GM23248 (cell line): ENCODE data around the gene TBL3. TPM values are rescaled to one million over a fixed set of nuclear protein-coding genes. Genes with fewer than 3 reads are reported as not detected.

Experiments used
- DNase-seq: peaks from one replicate; pipeline ENCODE4 v3.0.0-alpha.2; 2015
- H2AFZ ChIP-seq: fragments of 200-600 bp; sonication (generic); 2 replicates; pipeline ENCODE4 v1.6.1; 2016; ENCODE audit warnings: antibody characterized with exemption
- H3F3A ChIP-seq: fragments of 200-600 bp; sonication (generic); 2 replicates; pipeline ENCODE4 v1.6.1; 2016; ENCODE audit warnings: mild to moderate bottlenecking, antibody characterized with exemption, mixed run types; ENCODE audit not compliant: insufficient read depth
- H3K27ac ChIP-seq: fragments of 200-600 bp; sonication (generic); 2 replicates; pipeline ENCODE4 v1.5.1; 2016; ENCODE audit warnings: mild to moderate bottlenecking
- H3K27me3 ChIP-seq: fragments of 200-600 bp; sonication (generic); replicated peaks from 2 replicates; pipeline ENCODE4 v1.6.1; 2016; ENCODE audit warnings: mild to moderate bottlenecking; ENCODE audit not compliant: insufficient read depth
- H3K36me3 ChIP-seq: fragments of 200-600 bp; sonication (generic); 2 replicates; pipeline ENCODE4 v1.6.1; 2016; ENCODE audit warnings: low read depth, mild to moderate bottlenecking
- H3K4me1 ChIP-seq: fragments of 200-600 bp; sonication (generic); 2 replicates; pipeline ENCODE4 v1.6.1; 2016; ENCODE audit warnings: mild to moderate bottlenecking; ENCODE audit not compliant: insufficient read depth
- H3K4me2 ChIP-seq: fragments of 200-600 bp; sonication (generic); one replicate; pipeline ENCODE4 v1.6.1; 2016; ENCODE audit warnings: mild to moderate bottlenecking; ENCODE audit not compliant: unreplicated experiment
- H3K4me3 ChIP-seq: fragments of 200-600 bp; sonication (generic); 2 replicates; pipeline ENCODE4 v1.5.1; 2016; ENCODE audit warnings: mild to moderate bottlenecking
- H3K79me2 ChIP-seq: fragments of 200-600 bp; sonication (generic); 2 replicates; pipeline ENCODE4 v1.6.1; 2016; ENCODE audit warnings: mild to moderate bottlenecking; ENCODE audit not compliant: insufficient read depth
- H3K9ac ChIP-seq: fragments of 200-600 bp; sonication (generic); 2 replicates; pipeline ENCODE4 v1.6.1; 2016; ENCODE audit warnings: mild to moderate bottlenecking
- H3K9me2 ChIP-seq: fragments of 200-600 bp; sonication (generic); 2 replicates; pipeline ENCODE4 v1.6.1; 2016; ENCODE audit warnings: mixed run types, mild to moderate bottlenecking, moderate library complexity; ENCODE audit not compliant: insufficient read depth
- H3K9me3 ChIP-seq: fragments of 200-600 bp; sonication (generic); one replicate; pipeline ENCODE4 v1.6.1; 2017; ENCODE audit warnings: low read depth
- H4K20me1 ChIP-seq: fragments of 200-600 bp; sonication (generic); 2 replicates; pipeline ENCODE4 v1.6.0; 2016; ENCODE audit not compliant: insufficient read depth
- EZH2 ChIP-seq: fragments of 200-600 bp; sonication (generic); IDR thresholded peaks from 2 replicates; pipeline ENCODE4 v1.6.1; 2018; ENCODE audit warnings: antibody characterized with exemption, mild to moderate bottlenecking; ENCODE audit not compliant: insufficient read depth, poor library complexity, severe bottlenecking
- EZH2phosphoT487 ChIP-seq: fragments of 200-600 bp; sonication (generic); IDR thresholded peaks from 2 replicates; pipeline ENCODE4 v1.6.1; 2018; ENCODE audit warnings: antibody characterized with exemption, moderate library complexity, mild to moderate bottlenecking, low read depth; ENCODE audit not compliant: insufficient read depth
- WGBS, 2 experiments: methylation state at CpG; one replicate each; pipeline ENCODE4 v1.1.6; 2015 to 2017; ENCODE audit warnings: low lambda C conversion rate in 2 of 2, low coverage in 1 of 2; ENCODE audit errors: missing lambda C conversion rate in 2 of 2; 5-methylcytosine and 5-hydroxymethylcytosine counted together
- in situ Hi-C: fragments of 300-500 bp; cut with MboI; formaldehyde crosslinking; loops from 2 replicates; pipeline ENCODE4 v1.15.0; 2020
- polyA plus RNA-seq: library from polyadenylated mRNA; unstranded; fragments of >200 nt; fragmentation: Nextera tagmentation; extraction: Ambion mirVana; gene quantifications from 2 replicates; pipeline ENCODE4 v1.2.1, GENCODE V29; 2016
- total RNA-seq: library from RNA; depleted of rRNA; stranded (reverse); fragments of >200 nt; shearing (Covaris generic); gene quantifications from 2 replicates; pipeline ENCODE4 v1.2.3, GENCODE V29; 2014

TBL3 gene
- total and polyA plus RNA-seq, 2 experiments from 2014 or later = 43.7 to 46.8 TPM

GRCh38 chr16:1963806-1964505, 7.9 kb upstream of the TBL3 start:
- no peaks in the 10 kb centered on the region for H3K9me3 ChIP-seq
- H3K36me3 ChIP-seq = peaks cover 24% of the 10 kb centered on the region
- no peaks in the 10 kb centered on the region for H3K9me2 ChIP-seq
- peak overlapping the region; percentile 97 for H3K9ac ChIP-seq
- H3K27me3 ChIP-seq = no peaks in the 10 kb centered on the region
- H4K20me1 ChIP-seq = no peaks in the 10 kb centered on the region
- peak overlapping the region; percentile 91 for H3K27ac ChIP-seq
- in situ Hi-C loops = no loop called here
- H3F3A ChIP-seq = peaks cover 40% of the 10 kb centered on the region
- H2AFZ ChIP-seq = no peak overlapping the region
- TF ChIP-seq EZH2phosphoT487 (no peak), EZH2 (no peak)
- peak overlapping the region; percentile 88 for H3K4me2 ChIP-seq
- WGBS, 2 experiments = 20 to 25% methylated on average over 36 to 44 of the region's 44 CpGs
- H3K79me2 ChIP-seq = peaks cover 73% of the 10 kb centered on the region
- peak; percentile 58 for DNase-seq
- H3K4me1 ChIP-seq = peaks cover 6% of the 10 kb centered on the region
- H3K4me3 ChIP-seq = peak overlapping the region; percentile 93

GRCh38 chr16:1964506-1965395, 7.1 kb upstream of the TBL3 start, which contains the start of gene RPS2:
TSS of gene RPS2 (minus strand) at chr16:1964826. CDS start at chr16:1964625, 201 bp downstream.
- peaks cover 40% of the 10 kb centered on the region for H3F3A ChIP-seq
- no peaks in the 10 kb centered on the region for H3K9me3 ChIP-seq
- no peaks in the 10 kb centered on the region for H4K20me1 ChIP-seq
- WGBS, 2 experiments = 1% methylated on average over 76 to 95 of the region's 97 CpGs
- peaks cover 24% of the 10 kb centered on the region for H3K36me3 ChIP-seq
- peaks cover 69% of the 10 kb centered on the region for H3K79me2 ChIP-seq
- H3K9ac ChIP-seq = peak within 1 kb of the TSS; percentile 97
- H3K9me2 ChIP-seq = no peaks in the 10 kb centered on the region
- TF ChIP-seq EZH2phosphoT487 = no peak
- no peak for TF ChIP-seq EZH2
- H2AFZ ChIP-seq = peak within 1 kb of the TSS; percentile 71
- DNase-seq = peak; percentile 99
- peak within 1 kb of the TSS; percentile 88 for H3K4me2 ChIP-seq
- H3K4me1 ChIP-seq = peaks cover 6% of the 10 kb centered on the region
- H3K27ac ChIP-seq = peak within 1 kb of the TSS; percentile 91
- peak within 1 kb of the TSS; percentile 93 for H3K4me3 ChIP-seq
- in situ Hi-C loops = no loop called here
- no peaks in the 10 kb centered on the region for H3K27me3 ChIP-seq

GRCh38 chr16:1965396-1966001, 6.4 kb upstream of the TBL3 start:
- Histone ChIP-seq H3F3A (peaks cover 33% of the 10 kb centered on the region), H4K20me1 (no peaks in the 10 kb centered on the region), H3K4me2 (peak overlapping the region; percentile 81), H3K79me2 (peaks cover 61% of the 10 kb centered on the region), H3K27ac (peak overlapping the region; percentile 91), H3K4me3 (peak overlapping the region; percentile 93), H3K9me2 (no peaks in the 10 kb centered on the region), H3K9me3 (no peaks in the 10 kb centered on the region), H2AFZ (peak overlapping the region; percentile 71), H3K9ac (peak overlapping the region; percentile 97), H3K4me1 (peaks cover 6% of the 10 kb centered on the region), H3K36me3 (peaks cover 24% of the 10 kb centered on the region), H3K27me3 (no peaks in the 10 kb centered on the region)
- WGBS, 2 experiments = 13 to 15% methylated on average over 24 of the region's 24 CpGs
- no peak for TF ChIP-seq EZH2phosphoT487
- TF ChIP-seq EZH2 = no peak
- in situ Hi-C loops = no loop called here
- DNase-seq = peak; percentile 42

- in situ Hi-C loops = no loop called here
- Histone ChIP-seq H3K9ac (peak within 1 kb of the TSS; percentile 97), H3F3A (peaks cover 25% of the 10 kb centered on the region), H4K20me1 (no peaks in the 10 kb centered on the region), H3K4me2 (peak within 1 kb of the TSS; percentile 81), H3K79me2 (peaks cover 60% of the 10 kb centered on the region), H3K9me3 (no peaks in the 10 kb centered on the region), H3K27ac (peak within 1 kb of the TSS; percentile 91), H3K36me3 (peaks cover 24% of the 10 kb centered on the region), H3K4me1 (peaks cover 12% of the 10 kb centered on the region), H3K4me3 (peak within 1 kb of the TSS; percentile 93), H2AFZ (0 out of 2 replicates have a peak within 1 kb of the TSS, but pooled peaks have one; percentile 71), H3K9me2 (no peaks in the 10 kb centered on the region), H3K27me3 (no peaks in the 10 kb centered on the region)
- no peak for TF ChIP-seq EZH2phosphoT487
- no peak for TF ChIP-seq EZH2
- no peak for DNase-seq
- WGBS, 2 experiments = 96% methylated on average over 6 of the region's 6 CpGs
These were observed 5.4 kb upstream of the TBL3 start, which contains the start of gene RNF151 for GRCh38 chr16:1966460-1966859. TSS of gene RNF151 (plus strand) at chr16:1966856. CDS start at chr16:1966882, 26 bp downstream.
